ENCODE data around the gene RAB4B.
"Not testable (repeated sequence)": the region's sequence is repeated elsewhere in the genome, so short reads cannot be mapped to it uniquely, and the experiment has no call there.

The RAB4B gene

DNA sequence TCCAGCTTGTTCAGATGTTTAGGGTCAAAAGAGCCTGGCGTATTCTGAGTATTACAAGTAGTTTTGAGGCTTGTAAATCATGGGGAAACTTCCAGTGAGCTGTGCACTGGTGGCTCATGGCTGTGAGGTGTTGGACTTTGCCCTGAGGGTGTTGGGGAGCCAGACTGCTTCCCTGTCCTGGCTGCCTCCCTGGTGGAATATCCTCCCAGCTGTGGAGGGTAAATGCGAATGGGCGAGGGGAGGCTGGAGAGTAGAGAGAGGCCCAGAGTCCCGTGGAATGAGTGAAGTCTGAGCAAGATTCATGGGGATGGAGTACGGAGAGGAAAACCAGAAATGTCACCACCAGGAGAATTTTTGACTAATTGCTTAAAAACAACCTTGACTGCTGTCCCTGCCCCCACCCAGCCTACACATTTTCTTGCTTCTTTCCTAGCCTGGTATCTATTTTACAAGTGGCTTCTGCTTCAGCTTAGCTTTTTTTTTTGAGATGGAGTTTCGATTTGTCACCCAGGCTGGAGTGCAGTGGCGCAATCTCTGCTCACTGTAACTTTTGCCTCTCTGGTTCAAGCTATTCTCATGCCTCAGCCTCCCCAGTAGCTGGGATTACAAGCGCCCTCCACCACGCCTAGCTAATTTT, 23.3 kb upstream of the RAB4B start:
- Histone ChIP-seq H3K9ac (ENCODE audit: low read depth, low read length) (no peak overlapping the region), H3K27ac (ENCODE audit: low read depth, low read length) (no peak overlapping the region), H3K36me3 (ENCODE audit: control insufficient read depth, insufficient read depth, low read length) (peaks cover 63% of the 10 kb centered on the region), H3K4me3 (ENCODE audit: low read depth, low read length) (peak overlapping the region; percentile 23), H3K9me3 (ENCODE audit: control insufficient read depth, insufficient read depth, low read length) (no peaks in the 10 kb centered on the region), H3K4me1 (ENCODE audit: control insufficient read depth, insufficient read depth, low read length) (peaks cover 7% of the 10 kb centered on the region), H3K27me3 (ENCODE audit: control insufficient read depth, insufficient read depth, low read length) (no peaks in the 10 kb centered on the region)

DNA sequence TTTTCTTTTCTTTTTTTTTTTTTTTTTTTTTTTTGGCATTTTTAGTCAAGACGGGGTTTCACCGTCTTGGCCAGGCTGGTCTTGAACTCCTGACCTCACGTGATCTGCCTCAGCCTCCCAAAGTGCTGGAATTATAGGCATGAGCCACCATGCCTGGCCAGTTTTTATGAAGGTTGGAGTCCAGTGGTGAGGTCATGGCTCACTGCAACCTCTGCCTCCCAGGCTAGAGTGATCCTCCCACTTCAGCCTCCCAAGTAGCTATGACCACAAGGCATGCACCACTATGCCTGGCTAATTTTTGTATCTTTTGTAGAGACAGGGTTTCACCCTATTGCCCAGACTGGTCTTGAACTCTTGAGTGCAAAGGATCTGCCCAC, 22.8 kb upstream of the RAB4B start:
- Histone ChIP-seq H3K27ac (ENCODE audit: low read depth, low read length) (no peak overlapping the region), H3K9me3 (ENCODE audit: control insufficient read depth, insufficient read depth, low read length) (no peaks in the 10 kb centered on the region), H3K4me1 (ENCODE audit: control insufficient read depth, insufficient read depth, low read length) (peaks cover 4% of the 10 kb centered on the region; the same call in 1 of the 2 replicates), H3K4me3 (ENCODE audit: low read depth, low read length) (no peak overlapping the region), H3K27me3 (ENCODE audit: control insufficient read depth, insufficient read depth, low read length) (no peaks in the 10 kb centered on the region), H3K9ac (ENCODE audit: low read depth, low read length) (no peak overlapping the region), H3K36me3 (ENCODE audit: control insufficient read depth, insufficient read depth, low read length) (peaks cover 68% of the 10 kb centered on the region)

DNA sequence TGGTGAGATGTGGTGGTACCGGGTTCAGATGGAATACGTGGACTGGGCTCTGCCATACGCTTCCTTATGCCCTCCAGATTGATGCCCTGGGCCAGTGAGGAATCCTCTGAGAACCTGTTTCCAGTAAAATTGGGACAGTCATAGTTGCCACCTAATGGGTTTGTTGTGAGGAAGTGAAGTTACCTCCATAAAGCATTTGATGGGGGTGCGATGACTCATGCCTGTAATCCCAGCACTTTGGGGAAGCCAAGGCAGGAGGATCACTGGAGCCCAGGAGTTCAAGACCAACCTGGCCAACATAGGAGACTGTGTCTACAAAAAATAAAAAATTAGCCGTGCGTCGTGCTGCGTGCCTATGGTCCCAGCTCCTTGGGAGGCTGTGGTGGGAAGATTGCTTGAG, 22.3 kb upstream of the RAB4B start:
- Histone ChIP-seq H3K4me1 (ENCODE audit: control insufficient read depth, insufficient read depth, low read length) (peaks cover 4% of the 10 kb centered on the region; the same call in 1 of the 2 replicates), H3K27ac (ENCODE audit: low read depth, low read length) (no peak overlapping the region), H3K36me3 (ENCODE audit: control insufficient read depth, insufficient read depth, low read length) (peaks cover 74% of the 10 kb centered on the region), H3K4me3 (ENCODE audit: low read depth, low read length) (no peak overlapping the region), H3K27me3 (ENCODE audit: control insufficient read depth, insufficient read depth, low read length) (no peaks in the 10 kb centered on the region), H3K9ac (ENCODE audit: low read depth, low read length) (no peak overlapping the region), H3K9me3 (ENCODE audit: control insufficient read depth, insufficient read depth, low read length) (no peaks in the 10 kb centered on the region)

DNA sequence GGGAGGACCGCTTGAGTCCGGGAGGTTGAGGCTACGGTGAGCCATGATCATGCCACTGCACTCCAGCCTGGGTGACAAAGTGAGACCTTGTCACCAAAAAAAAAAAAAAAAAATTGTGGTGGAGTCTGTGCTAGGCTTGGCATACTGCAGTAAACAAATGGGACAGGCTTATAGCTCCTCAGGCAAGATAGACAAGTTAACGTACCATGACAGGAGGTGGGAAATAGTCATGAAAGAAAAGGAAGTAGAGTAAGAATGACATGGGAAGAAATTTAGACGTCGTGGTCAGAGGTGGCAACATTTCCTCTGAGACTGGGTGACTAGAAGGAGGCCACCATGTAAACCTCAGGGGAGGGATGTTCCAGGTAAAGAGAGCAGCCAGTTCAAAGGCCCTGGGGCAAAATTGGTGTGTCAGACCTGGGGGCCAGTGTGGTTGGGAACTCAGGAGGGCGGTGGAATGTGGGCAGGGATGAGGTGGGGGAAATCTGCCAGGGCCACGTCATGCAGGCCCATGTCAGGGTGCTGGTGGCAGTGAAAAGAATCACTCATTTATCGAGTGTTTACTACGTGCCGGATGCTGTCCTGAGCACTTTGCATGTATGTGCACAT, 21.4 kb upstream of the RAB4B start:
- peaks cover 82% of the 10 kb centered on the region for H3K36me3 ChIP-seq (ENCODE audit: control insufficient read depth, insufficient read depth, low read length)

DNA sequence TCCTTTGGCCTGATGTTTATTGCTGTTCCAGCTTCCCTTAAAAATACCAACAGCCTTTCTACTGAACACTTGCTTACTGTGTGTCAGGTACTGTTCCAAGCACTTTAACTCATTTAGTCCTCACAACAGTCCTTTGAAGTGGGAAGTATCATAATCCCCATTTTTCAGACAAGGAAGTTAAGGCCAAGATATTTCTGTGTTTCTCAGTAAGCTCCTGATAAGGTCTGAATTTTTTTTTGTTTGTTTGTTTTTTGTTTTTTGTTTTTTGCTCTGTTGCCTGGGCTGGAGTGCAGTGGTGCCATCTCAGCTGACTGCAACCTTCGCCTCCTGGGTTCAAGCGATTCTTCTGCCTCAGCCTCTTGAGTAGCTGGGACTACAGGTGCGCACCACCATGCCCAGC, 19.6 kb upstream of the RAB4B start:
- Histone ChIP-seq H3K9me3 (ENCODE audit: control insufficient read depth, insufficient read depth, low read length) (no peaks in the 10 kb centered on the region), H3K4me3 (ENCODE audit: low read depth, low read length) (no peak overlapping the region), H3K36me3 (ENCODE audit: control insufficient read depth, insufficient read depth, low read length) (peaks cover 91% of the 10 kb centered on the region), H3K9ac (ENCODE audit: low read depth, low read length) (no peak overlapping the region), H3K27me3 (ENCODE audit: control insufficient read depth, insufficient read depth, low read length) (no peaks in the 10 kb centered on the region), H3K4me1 (ENCODE audit: control insufficient read depth, insufficient read depth, low read length) (peaks cover 4% of the 10 kb centered on the region; the same call in 1 of the 2 replicates), H3K27ac (ENCODE audit: low read depth, low read length) (no peak overlapping the region)

More for the DNA sequence above, 21.4 kb upstream of the RAB4B start:
- Histone ChIP-seq H3K4me1 (ENCODE audit: control insufficient read depth, insufficient read depth, low read length) (peaks cover 4% of the 10 kb centered on the region; the same call in 1 of the 2 replicates), H3K27ac (ENCODE audit: low read depth, low read length) (no peak overlapping the region), H3K9ac (ENCODE audit: low read depth, low read length) (no peak overlapping the region), H3K27me3 (ENCODE audit: control insufficient read depth, insufficient read depth, low read length) (no peaks in the 10 kb centered on the region), H3K4me3 (ENCODE audit: low read depth, low read length) (no peak overlapping the region), H3K9me3 (ENCODE audit: control insufficient read depth, insufficient read depth, low read length) (no peaks in the 10 kb centered on the region)

DNA sequence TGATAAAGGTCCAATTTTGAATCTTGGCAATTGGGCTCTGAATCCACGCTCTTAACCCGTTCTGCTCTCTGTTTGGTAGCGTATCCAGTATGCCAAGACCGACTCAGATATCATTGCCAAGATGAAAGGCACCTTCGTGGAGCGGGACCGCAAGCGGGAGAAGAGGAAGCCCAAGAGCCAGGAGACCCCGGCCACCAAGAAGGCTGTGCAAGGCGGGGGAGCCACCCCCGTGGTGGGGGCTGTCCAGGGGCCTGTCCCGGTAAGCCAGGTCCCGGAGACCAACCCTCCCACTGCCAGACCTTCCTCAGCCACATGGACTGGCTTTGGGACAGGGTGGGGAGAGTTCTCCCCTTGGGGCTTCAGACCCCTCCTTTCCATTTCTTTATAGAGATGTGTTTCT, 18.7 kb upstream of the RAB4B start:
- H3K4me1 ChIP-seq (ENCODE audit: control insufficient read depth, insufficient read depth, low read length): peaks cover 3% of the 10 kb centered on the region; the same call in 1 of the 2 replicates
- H3K27me3 ChIP-seq (ENCODE audit: control insufficient read depth, insufficient read depth, low read length): no peaks in the 10 kb centered on the region
- no peak overlapping the region for H3K4me3 ChIP-seq (ENCODE audit: low read depth, low read length)
- H3K9me3 ChIP-seq (ENCODE audit: control insufficient read depth, insufficient read depth, low read length): no peaks in the 10 kb centered on the region
- no peak overlapping the region for H3K9ac ChIP-seq (ENCODE audit: low read depth, low read length)
- peaks cover 97% of the 10 kb centered on the region for H3K36me3 ChIP-seq (ENCODE audit: control insufficient read depth, insufficient read depth, low read length)
- no peak overlapping the region for H3K27ac ChIP-seq (ENCODE audit: low read depth, low read length)

DNA sequence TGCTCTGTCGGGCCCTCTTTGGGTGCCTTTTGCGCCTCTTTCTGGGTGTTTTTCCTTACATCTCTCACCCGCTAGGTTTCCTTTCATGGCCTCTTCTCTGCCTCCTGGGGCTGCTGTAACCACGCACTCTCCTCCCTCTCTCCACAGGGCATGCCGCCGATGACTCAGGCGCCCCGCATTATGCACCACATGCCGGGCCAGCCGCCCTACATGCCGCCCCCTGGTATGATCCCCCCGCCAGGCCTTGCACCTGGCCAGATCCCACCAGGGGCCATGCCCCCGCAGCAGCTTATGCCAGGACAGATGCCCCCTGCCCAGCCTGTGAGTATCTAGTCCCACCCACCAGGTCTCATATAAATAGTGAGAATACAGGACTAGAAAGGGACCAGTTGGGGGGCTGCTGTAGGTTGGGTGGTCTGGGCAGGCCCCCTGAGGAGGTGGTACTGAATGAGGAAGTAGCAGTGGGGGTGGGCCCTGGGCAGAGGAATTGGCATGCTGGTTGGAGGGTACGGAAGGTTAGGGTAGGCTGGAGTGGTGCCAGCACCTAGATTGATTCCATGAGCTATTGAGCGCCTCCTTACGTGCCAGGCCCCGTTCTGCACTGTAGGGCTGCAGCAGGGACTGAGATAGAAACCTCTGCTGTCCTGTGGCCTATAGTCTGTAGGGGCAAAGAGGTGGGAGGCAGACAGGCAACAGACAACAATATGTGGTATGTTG, 15.1 kb upstream of the RAB4B start:
- H3K9me3 ChIP-seq (ENCODE audit: control insufficient read depth, insufficient read depth, low read length): no peaks in the 10 kb centered on the region
- H3K4me3 ChIP-seq (ENCODE audit: low read depth, low read length): no peak overlapping the region
- H3K9ac ChIP-seq (ENCODE audit: low read depth, low read length): no peak overlapping the region
- H3K4me1 ChIP-seq (ENCODE audit: control insufficient read depth, insufficient read depth, low read length): no peaks in the 10 kb centered on the region
- H3K27ac ChIP-seq (ENCODE audit: low read depth, low read length): no peak overlapping the region
- H3K36me3 ChIP-seq (ENCODE audit: control insufficient read depth, insufficient read depth, low read length): peaks cover 84% of the 10 kb centered on the region
- no peaks in the 10 kb centered on the region for H3K27me3 ChIP-seq (ENCODE audit: control insufficient read depth, insufficient read depth, low read length)

DNA sequence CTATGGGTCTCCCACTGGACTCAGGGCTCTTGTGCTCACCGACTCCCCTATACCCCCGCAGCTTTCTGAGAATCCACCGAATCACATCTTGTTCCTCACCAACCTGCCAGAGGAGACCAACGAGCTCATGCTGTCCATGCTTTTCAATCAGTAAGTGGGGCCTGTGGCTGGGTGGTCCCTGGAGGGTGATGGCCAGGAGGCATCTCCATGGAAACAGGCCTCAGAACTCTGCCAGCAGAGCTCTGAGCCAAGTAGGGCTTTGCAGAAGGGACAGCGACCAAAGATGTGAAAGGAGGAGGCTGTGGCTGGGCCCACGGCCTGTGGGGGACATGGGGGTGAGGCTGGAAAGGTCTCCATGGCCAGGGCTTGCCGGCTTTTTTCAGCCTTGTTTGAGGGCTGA, 14.5 kb upstream of the RAB4B start:
- H3K4me1 ChIP-seq (ENCODE audit: control insufficient read depth, insufficient read depth, low read length): no peaks in the 10 kb centered on the region
- H3K36me3 ChIP-seq (ENCODE audit: control insufficient read depth, insufficient read depth, low read length): peaks cover 78% of the 10 kb centered on the region
- H3K27ac ChIP-seq (ENCODE audit: low read depth, low read length): no peak overlapping the region
- no peaks in the 10 kb centered on the region for H3K27me3 ChIP-seq (ENCODE audit: control insufficient read depth, insufficient read depth, low read length)
- H3K9me3 ChIP-seq (ENCODE audit: control insufficient read depth, insufficient read depth, low read length): no peaks in the 10 kb centered on the region
- no peak overlapping the region for H3K4me3 ChIP-seq (ENCODE audit: low read depth, low read length)
- H3K9ac ChIP-seq (ENCODE audit: low read depth, low read length): no peak overlapping the region

DNA sequence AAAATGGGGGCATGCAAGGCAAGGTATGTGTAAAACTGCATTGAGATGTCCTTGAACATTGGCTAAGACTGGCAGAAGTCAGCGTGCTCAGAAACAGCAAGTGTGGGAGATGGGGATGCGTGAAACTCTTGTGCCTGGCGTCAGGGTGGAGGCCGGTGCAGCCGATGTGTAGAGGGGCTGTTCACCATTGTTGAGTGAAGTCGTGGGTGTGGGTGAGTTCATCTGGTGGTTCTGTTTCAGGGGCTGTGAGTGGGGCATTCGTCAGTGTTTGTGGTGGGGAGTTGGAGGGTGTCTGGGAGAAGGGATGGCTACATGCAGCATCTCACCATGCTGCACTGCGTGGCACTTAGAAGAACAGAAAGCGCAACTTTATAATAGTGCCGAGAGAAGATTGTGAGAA, 14.1 kb upstream of the RAB4B start:
- H3K4me1 ChIP-seq (ENCODE audit: control insufficient read depth, insufficient read depth, low read length): no peaks in the 10 kb centered on the region
- no peak overlapping the region for H3K4me3 ChIP-seq (ENCODE audit: low read depth, low read length)
- peaks cover 76% of the 10 kb centered on the region for H3K36me3 ChIP-seq (ENCODE audit: control insufficient read depth, insufficient read depth, low read length)
- H3K9ac ChIP-seq (ENCODE audit: low read depth, low read length): no peak overlapping the region
- H3K27me3 ChIP-seq (ENCODE audit: control insufficient read depth, insufficient read depth, low read length): no peaks in the 10 kb centered on the region
- H3K9me3 ChIP-seq (ENCODE audit: control insufficient read depth, insufficient read depth, low read length): no peaks in the 10 kb centered on the region
- H3K27ac ChIP-seq (ENCODE audit: low read depth, low read length): no peak overlapping the region

DNA sequence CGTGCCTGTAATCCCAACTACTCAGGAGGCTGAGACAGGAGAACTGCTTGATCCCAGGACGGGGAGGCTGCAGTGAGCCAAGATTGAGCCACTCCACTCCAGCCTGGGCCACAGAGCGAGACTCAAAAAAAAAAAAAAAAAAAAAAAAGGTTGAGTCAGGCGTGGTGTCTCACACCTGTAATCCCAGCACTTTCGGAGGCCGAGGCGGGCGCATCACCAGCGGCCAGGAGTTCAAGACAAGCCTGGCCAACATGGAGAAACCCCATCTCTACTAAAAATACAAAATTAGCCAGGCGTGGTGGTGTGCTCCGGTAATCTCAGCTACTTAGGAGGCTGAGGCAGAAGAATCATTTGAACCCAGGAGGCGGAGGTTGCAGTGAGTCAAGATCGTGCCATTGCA, 11.7 kb upstream of the RAB4B start:
- not testable (repeated sequence) for H3K27ac ChIP-seq (ENCODE audit: low read depth, low read length); H3K4me1 ChIP-seq (ENCODE audit: control insufficient read depth, insufficient read depth, low read length); H3K27me3 ChIP-seq (ENCODE audit: control insufficient read depth, insufficient read depth, low read length); H3K9me3 ChIP-seq (ENCODE audit: control insufficient read depth, insufficient read depth, low read length); H3K4me3 ChIP-seq (ENCODE audit: low read depth, low read length); H3K9ac ChIP-seq (ENCODE audit: low read depth, low read length)
- H3K36me3 ChIP-seq (ENCODE audit: control insufficient read depth, insufficient read depth, low read length): peaks cover 51% of the 10 kb centered on the region

DNA sequence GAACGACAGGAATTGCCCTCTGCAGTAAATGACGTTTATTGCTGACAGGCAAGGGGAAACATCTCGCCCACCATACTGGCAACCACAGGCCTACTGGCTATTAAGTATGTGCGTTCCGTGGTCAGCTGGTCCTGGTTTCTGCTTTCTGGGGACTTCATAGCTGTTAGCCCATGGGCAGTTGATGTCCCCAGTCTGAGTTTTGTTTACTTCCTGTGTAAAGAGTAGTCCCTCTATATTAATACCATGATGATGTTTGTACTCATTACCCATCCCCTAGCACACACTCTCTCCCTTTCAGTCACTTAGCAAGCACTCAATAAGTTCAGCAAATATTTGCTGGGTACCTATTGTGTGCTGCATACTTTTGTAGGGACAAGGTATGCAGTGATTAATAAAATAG, 9.2 kb upstream of the RAB4B start:
- peaks cover 27% of the 10 kb centered on the region for H3K36me3 ChIP-seq (ENCODE audit: control insufficient read depth, insufficient read depth, low read length)
- H3K4me1 ChIP-seq (ENCODE audit: control insufficient read depth, insufficient read depth, low read length): no peaks in the 10 kb centered on the region
- H3K27me3 ChIP-seq (ENCODE audit: control insufficient read depth, insufficient read depth, low read length): no peaks in the 10 kb centered on the region
- H3K27ac ChIP-seq (ENCODE audit: low read depth, low read length): no peak overlapping the region
- H3K9ac ChIP-seq (ENCODE audit: low read depth, low read length): no peak overlapping the region
- H3K4me3 ChIP-seq (ENCODE audit: low read depth, low read length): no peak overlapping the region
- peaks cover 2% of the 10 kb centered on the region; the same call in 1 of the 2 replicates for H3K9me3 ChIP-seq (ENCODE audit: control insufficient read depth, insufficient read depth, low read length)

Data from HUES48 (cell line).